ENCODE results near the gene ZNF264.
"Not testable (repeated sequence)": the region's sequence is repeated elsewhere in the genome, so short reads cannot be mapped to it uniquely, and the experiment has no call there.

ZNF264 gene

GRCh38 chr19:57191141-57192076, at the start of gene ZNF264:
TSS of gene ZNF264 (plus strand) at chr19:57191500. CDS start at chr19:57191914, 414 bp downstream.
- DNase-seq = peak; percentile 78

DNA sequence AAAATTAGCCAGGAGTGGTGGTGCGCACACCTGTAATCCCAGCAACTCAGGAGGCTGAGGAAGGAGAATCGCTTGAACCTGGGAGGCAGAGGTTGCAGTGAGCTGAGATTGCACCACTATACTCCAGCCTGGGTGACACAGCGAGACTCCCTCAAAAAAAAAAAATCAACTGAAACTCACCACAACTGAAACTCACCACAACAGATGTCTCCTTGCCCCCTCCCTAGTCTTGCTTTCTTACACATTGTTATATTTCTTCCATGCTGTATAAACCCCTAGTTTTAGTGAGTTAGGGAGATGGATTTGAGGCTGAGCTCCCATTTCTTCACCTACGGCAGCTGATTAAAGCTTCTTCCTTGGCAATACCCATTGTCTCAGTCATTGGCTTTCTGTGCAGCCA, 49.6 kb upstream of the ZNF264 start:
- DNase-seq = no peak

- DNase-seq = no peak
Observed at GRCh38 chr19:57152921-57153320, 38.4 kb upstream of the ZNF264 start.

DNA sequence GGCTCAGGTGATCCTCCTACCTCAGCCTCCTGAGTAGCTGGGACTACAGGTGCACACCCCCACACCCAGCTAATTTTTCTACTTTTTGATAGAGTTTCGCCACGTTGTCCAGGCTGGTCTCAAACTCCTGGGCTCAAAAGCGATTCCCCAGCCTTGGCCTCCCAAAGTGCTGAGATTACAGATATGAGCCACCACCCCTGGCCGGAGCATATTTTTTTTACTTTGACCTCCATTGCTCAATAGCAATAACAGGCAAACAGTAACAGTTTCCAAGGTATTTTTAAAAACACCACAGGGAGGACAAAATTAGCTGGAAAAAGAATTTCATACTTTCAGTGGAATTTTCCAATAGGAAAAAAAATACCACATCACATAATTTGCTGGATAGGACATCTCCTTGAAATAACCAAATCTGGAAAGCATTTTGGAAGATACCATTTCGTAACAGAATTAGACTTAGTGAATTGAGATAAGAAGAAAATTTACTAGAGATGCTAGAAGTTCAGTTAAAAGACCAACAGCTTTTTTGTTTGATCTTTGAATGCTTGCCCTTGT, 29.2 kb upstream of the ZNF264 start:
- no peak for DNase-seq

- no peak for DNase-seq
Observed at GRCh38 chr19:57165846-57166245, 25.5 kb upstream of the ZNF264 start.

DNA sequence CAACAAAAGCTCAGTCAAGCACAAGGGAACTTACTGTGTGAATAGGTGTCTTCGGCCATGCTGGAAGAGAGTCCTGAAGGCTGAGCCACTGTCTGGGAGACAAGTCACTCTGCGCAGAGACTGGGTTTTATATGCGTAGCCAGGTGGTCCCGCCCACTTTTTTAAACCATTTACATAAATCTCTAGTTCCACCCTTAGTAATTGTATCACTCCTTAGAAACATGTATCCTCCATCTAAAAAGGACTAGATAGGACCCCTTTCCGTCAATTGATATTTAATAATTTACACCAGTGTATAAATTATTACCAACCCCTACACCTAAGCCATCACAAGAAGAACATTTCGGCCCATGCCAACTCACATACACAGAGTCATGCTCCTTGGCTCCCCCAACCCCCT, 23.9 kb upstream of the ZNF264 start, which contains the start of gene DUXA:
TSS of gene DUXA (minus strand) at position 101 of the 400 bp plus-strand sequence. CDS start at position 59, 42 bp downstream.
- no peak for DNase-seq

GRCh38 chr19:57171551-57172081, 19.7 kb upstream of the ZNF264 start:
- DNase-seq = no peak

- DNase-seq = no peak
Observed at GRCh38 chr19:57190301-57190700, 999 bp upstream of the ZNF264 start.

DNA sequence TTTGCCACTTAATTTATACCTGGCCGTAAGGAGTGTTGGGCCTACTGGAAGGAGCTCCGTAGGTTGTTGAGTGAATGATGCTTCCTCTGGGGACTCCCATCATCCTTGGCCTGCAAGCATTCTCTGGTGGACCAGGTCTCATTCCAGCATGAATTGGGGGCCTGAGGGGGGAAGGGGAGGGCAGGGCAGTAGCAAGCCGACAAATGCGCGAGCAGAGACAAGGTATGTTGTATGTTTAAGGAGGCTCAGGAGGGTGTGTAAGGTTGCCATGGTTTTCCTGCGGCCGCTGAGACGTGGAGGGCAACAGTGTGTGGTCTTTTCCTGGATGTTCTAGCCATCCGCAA, 749 bp downstream of the ZNF264 start:
- no peak for DNase-seq

DNA sequence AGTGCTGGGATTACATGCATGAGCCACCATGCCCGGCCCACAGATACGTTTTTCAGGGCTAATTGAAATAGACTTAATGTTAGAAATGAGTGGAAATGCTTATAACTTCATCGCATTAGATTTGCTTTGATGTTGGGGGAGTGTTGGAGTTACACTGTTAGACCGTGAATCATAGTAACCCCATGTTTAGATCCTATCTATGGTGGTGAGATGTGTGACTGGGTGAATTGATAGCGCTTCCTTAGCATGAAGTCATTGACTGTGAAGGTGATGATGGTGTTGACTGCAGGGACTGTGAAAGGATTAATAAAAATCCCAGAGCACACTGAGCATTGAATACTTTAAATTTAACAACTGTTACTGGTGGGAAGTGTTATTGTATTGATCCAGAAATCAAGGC, 1.7 kb downstream of the ZNF264 start:
- no peak for DNase-seq

- DNase-seq = not testable (repeated sequence)
Observed at GRCh38 chr19:57197874-57198273, 6.6 kb downstream of the ZNF264 start.

GRCh38 chr19:57202160-57202559, 10.9 kb downstream of the ZNF264 start:
- DNase-seq = no peak

GRCh38 chr19:57210381-57210780, 19.1 kb downstream of the ZNF264 start:
- no peak for DNase-seq

DNA sequence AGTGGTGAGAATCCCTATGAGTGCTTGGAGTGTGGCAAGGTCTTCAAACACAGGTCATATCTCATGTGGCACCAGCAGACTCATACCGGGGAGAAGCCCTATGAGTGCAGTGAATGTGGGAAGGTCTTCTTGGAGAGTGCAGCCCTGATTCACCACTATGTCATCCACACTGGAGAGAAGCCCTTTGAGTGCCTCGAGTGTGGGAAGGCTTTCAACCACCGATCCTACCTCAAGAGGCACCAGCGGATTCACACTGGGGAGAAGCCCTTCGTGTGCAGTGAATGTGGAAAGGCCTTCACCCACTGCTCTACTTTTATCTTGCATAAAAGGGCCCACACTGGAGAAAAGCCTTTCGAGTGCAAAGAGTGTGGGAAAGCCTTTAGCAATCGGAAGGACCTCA, 20.8 kb downstream of the ZNF264 start:
- DNase-seq = no peak

- no peak for DNase-seq
Observed at GRCh38 chr19:57227502-57227901, 36.2 kb downstream of the ZNF264 start.

DNA sequence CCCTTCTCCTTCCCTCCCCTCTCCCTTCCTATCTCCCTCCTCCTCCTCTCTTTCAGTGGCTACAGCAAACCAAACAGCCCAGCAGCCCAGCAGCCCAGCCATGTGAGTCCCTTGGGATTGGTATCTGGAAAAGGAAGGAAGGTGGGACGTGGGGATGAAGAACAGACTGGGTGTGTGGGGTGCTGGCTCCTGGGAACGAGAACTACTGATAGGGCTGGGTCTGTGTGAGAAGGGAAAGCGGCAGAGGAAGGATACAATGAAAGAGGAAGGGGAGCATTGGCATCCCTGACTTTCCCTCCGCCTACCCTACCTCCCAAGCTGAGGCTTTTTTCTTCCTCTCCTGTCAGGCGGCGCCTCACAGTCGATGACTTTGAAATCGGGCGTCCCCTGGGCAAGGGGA, 40.4 kb downstream of the ZNF264 start:
- no peak for DNase-seq

- peak; percentile 52 for DNase-seq
Observed at GRCh38 chr19:57233207-57233606, 41.9 kb downstream of the ZNF264 start.

- no peak for DNase-seq
Observed at GRCh38 chr19:57239982-57240310, 48.6 kb downstream of the ZNF264 start.

DNA sequence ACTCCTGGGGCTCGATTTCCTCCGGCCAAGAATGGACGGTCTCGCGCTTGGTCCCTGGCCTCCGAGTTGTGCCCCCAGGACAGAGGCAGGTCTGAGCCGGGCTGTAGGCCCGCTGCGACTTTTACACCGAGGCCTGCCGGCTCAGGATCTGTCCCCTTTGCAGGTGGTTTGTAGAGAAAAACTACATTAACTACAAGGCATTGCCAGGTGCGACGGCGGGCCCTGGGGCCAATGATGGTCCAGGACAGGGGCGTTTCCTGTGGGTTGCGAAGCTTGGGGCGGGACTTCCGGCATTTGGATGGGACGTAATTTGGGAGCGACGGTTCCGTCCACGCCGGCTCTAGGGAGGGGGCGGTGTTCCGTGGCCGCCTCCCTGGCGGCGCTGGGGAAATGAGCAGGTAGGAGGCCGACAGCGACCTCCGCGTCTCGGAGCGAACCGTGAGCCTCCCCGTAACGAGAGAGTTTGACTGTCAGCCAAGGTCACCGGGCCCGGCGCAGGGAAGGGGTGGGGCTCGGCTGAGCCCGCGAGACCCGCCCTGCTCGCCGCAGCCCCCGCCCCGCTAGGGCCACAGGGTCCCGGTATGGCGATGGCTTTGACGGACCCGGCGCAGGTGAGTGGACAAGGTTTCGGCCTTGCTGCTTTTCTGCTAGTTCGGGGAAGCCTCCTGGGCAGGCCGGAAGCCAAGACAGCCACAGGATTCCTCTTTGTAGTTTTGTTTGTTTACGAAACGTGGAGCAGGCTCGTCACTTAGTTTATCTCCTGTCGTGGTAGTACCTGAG, 49.2 kb downstream of the ZNF264 start, which contains the start of gene ZNF805:
TSS of gene ZNF805 (plus strand) at position 322 of the 780 bp plus-strand sequence. CDS start at position 582, 260 bp downstream.
- peak; percentile 95 for DNase-seq

DNA sequence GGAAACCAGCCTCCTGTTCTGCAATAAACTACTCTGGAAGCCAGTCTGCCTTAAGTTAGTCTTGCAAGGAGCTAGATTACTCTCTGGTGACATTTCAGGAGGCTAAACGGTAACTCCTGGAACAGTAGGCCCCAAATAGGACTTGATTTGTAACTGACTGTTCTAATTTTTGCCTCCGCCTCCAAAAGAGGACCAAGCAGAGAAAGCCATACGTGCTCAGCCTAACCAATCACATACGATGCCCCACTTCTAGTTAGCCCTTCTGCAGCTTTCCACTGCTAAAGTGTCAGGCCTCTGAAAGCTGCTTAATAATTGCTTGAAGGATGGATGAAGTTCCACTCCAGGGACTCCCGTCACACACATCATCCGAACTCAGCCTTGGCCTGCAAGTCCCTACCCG, 49.9 kb downstream of the ZNF264 start:
- DNase-seq = no peak

DNA sequence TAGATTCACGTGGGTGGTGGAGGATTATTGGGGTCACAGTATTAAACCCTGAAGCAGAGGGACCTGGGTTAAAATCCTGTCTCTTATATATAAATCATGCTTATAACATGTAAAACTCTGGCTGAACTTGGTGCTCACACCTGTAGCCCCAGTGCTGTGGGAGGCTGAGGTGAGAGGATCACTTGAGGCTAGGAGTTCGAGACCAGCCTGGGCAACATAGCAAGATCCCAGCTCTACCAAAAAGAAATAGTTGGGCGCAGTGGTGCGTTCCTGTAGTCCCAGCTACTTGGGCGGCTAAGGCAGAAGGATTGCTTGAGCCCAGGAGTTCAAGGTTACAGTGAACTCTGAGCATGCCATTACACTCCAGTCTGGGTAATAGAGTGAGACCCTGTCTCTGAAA, 51.5 kb downstream of the ZNF264 start:
- DNase-seq = no peak

DNA sequence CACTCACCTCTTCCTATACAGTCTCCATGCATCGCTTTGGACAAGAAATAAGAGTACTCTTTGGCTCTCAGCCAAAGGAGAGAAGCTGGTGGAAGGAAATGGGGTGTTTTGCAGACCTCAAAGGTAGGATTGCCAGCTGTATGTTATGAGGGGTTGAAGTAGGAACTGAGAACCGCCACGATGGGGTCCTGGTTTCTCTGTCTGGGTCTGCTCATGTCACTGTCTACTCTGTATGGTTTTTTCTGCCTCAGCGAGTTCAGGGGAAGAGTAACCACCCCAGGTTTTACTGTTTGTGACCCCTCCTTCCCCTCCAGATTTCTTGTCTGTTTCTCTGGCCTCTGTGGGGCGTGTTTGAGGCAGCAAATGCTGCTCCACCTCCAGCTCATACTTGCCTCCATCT, 53.2 kb downstream of the ZNF264 start:
- DNase-seq = no peak

GRCh38 chr19:57245066-57245465, 53.8 kb downstream of the ZNF264 start:
- no peak for DNase-seq
